ENCODE measurements around the gene OSBPL2.

DNA sequence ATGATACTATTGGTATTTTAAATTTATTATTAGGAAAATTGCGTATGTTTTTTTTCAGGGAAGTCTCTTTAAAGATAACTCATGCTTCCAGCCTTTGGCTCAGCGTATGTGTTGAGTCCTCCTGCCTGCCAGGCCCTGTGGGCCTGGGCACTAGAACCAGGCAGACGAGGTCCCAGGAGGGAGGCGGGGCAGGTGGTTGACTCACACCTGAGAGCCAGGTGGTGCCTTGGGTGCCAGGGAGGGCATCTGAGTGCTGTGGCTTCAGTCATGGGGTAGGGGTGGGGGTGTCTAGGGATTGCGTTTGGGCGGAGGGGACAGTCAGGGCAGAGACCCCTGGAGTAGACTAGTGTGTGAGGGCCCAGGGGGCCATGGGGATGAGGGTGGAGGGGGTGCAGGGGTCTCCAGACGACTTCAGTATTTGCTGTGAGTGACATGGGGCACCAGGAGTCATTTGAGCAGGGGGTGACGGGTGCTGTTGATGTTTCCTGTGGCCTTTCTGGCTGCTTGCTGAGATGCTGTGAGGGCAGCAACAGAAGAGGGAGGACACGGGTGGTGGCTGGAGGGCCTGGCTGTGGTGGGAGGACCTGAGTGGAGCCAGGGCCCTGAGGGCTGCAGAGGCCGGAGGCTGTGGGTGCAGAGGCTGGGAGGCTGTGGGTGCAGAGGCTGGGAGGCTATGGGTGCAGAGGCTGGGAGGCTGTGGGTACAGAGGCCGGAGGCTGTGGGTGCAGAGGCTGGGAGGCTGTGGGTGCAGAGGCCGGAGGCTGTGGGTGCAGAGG is 49.6 kb downstream of the OSBPL2 start:
- TF ChIP-seq, protein P1, sequence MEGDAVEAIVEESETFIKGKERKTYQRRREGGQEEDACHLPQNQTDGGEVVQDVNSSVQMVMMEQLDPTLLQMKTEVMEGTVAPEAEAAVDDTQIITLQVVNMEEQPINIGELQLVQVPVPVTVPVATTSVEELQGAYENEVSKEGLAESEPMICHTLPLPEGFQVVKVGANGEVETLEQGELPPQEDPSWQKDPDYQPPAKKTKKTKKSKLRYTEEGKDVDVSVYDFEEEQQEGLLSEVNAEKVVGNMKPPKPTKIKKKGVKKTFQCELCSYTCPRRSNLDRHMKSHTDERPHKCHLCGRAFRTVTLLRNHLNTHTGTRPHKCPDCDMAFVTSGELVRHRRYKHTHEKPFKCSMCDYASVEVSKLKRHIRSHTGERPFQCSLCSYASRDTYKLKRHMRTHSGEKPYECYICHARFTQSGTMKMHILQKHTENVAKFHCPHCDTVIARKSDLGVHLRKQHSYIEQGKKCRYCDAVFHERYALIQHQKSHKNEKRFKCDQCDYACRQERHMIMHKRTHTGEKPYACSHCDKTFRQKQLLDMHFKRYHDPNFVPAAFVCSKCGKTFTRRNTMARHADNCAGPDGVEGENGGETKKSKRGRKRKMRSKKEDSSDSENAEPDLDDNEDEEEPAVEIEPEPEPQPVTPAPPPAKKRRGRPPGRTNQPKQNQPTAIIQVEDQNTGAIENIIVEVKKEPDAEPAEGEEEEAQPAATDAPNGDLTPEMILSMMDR (IDR thresholded peaks at IDR 0.05), result no peak
- no peak for TF ChIP-seq EZH2 (IDR thresholded peaks at IDR 0.05; ENCODE audit: borderline replicate concordance, insufficient read depth, low read depth, low read length, poor library complexity, severe bottlenecking)
